ENCODE data around the gene RAET1L.
"Not testable (repeated sequence)": the region's sequence is repeated elsewhere in the genome, so short reads cannot be mapped to it uniquely, and the experiment has no call there.

Gene RAET1L

DNA sequence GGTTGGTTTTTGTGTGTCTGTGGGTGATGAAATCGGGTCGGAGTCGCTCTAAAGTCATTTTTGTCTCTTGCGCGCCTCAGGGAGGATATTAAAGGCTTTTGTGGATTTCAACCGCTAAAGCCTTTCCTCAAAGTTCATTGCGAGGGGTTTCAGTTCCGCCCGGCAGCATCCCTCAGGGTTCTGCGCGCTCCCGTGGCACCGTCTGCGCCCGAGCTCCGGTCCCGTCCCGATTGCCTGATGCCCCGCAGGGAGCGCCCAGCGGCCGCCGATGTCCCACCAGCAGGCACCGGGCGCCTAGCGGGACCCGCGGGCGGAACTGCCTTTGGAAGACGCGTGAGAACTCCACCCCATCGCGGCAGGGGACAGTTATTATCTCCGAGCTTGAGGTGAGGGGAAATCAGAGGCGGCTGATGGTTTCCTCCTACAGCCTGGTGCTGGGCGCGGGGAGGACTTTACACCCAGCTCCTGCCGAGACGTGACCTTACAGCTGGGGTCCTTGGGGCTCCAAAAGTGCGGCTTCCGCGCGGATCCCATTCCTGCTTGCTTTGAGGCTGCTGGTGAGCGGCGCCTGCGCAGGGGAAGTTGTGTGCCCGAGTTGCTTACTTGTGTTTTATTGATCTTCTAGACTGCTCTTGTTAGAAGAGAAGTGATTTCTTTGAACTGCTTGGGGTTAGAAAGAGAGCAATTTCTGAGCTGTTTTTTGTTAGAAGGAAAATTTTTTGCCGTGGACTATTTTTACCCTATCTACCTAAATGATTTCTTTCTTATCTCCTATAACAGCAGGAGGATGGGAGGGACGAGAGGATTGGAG is 34.5 kb downstream of the RAET1L start:
- no peak for DNase-seq

- DNase-seq = no peak
These were observed 35.1 kb downstream of the RAET1L start for GRCh38 chr6:149990212-149990660.

DNA sequence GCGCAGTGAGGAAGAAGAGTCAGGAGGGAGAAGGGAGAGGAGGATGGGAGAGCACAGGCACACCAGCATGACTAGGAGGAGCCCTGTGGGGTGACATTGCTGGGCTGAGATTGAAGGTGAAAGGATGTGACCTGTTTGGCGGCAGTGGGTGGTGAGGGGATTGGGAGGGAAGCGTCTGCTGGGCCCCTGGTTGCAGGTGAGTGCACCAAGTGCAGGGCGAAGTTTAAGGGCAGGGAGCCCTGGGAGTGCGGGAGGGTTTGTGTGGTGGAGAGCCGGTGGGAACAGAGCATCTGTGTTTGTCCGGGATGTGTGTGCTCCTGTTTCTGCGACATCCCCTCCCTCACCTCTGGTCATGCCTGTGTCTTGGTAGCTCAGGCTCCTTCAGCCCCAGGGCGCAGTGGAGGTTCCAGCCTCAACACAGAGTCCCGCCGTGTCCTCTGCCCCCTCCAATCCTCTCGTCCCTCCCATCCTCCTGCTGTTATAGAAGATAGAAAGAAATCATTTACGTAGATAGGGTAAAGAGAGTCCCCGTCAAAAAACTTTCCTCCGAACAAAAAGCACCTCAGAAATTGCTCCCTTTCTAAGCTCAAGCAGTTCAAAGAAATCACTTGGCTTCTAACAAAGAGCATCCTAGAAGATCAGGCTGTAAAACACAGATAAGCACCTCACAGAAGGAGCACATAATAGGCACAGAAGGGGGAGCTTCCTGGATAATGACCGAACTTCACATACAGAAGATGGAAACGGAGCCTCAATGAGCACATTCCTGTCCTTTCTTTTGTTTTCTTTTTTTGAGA is 36.6 kb downstream of the RAET1L start:
- no peak for DNase-seq

- no peak for DNase-seq
These were observed 37.7 kb downstream of the RAET1L start for GRCh38 chr6:149987602-149988107.

- no peak for DNase-seq
These were observed 39.8 kb downstream of the RAET1L start for GRCh38 chr6:149985481-149985937.

- no peak for DNase-seq
These were observed 40.6 kb downstream of the RAET1L start for GRCh38 chr6:149984773-149985172.

DNA sequence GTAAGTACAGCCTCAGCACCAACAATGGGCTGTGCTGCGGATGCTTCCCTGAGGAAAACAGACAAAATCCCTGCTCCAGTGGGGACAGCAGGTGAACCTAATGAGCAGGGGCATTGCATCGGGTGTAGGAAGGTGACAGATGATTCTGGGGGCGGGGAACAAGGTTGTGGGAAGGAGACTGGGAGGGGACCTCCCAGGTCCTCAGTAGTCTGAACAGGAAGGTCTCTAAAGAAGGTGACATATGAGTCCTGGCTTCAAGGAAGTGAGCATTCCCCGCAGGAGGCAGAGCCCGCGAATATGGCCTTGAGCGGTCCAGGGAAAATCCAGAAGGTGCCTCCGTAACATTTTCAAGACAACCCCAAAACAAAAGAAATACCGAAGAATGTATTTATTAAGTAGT is 42.2 kb downstream of the RAET1L start:
- no peak for DNase-seq

DNA sequence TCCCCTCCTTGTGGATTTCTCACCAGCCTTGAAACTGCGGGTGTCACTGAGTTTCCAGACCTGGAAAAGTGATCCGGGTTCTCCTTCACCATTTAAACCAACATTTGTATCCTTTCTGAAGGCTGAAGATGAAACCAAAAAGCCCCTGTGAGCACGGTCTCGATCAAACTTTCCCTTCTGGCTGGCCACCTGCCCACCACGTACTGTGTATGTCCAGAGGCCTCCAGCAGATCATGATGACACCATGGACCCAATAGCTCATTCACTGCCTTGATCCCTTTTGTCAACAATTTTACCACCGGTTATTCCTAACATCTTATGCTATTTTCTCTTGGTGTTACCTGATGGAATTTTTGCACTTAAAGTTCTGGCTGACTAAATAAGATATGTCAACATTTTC is 46.0 kb downstream of the RAET1L start:
- DNase-seq = no peak

- DNase-seq = no peak
These were observed 46.7 kb downstream of the RAET1L start for GRCh38 chr6:149978610-149979009.

DNA sequence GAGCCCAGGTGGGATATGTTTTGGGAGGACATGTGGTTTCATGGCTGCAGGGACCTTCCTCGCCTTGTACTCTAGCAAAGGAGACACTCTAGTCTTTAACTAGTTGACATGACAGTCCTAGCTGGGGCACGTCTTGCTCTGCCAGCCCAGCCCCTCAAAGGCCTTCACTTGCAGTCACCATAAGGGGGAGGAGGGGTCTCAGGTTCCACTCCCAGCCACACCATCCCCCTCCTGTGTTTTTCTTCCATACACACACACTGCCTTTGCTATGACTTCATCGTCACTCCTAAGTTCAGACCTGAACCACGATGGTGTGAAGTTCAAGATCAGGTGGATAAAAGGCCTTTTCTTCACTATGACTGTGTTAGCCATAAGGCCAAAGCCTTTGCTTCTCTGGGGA is 48.1 kb downstream of the RAET1L start:
- no peak for DNase-seq

- DNase-seq = no peak
These were observed 49.9 kb downstream of the RAET1L start for GRCh38 chr6:149975400-149975799.

- no peak for DNase-seq
These were observed 50.5 kb downstream of the RAET1L start for GRCh38 chr6:149974825-149975224.

DNA sequence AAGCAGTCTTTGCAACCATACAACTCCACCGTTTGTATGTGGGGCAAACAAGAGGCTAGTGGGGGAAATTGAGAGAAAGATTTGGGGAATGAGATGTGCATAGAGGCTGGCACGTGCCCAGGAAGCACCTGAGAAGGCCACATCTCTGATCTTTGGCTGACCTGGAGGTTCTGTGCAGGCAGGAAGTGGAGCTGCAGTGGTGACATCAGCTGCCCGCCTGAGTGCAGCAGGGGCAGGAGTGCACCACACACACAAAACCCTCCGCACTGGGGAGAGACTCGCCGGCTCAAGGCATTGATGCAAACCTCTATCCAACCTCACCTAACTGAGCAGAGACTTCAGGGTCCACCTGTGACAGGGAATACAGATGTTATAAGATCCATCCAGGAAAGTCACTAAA is 50.9 kb downstream of the RAET1L start:
- not testable (repeated sequence) for DNase-seq

DNA sequence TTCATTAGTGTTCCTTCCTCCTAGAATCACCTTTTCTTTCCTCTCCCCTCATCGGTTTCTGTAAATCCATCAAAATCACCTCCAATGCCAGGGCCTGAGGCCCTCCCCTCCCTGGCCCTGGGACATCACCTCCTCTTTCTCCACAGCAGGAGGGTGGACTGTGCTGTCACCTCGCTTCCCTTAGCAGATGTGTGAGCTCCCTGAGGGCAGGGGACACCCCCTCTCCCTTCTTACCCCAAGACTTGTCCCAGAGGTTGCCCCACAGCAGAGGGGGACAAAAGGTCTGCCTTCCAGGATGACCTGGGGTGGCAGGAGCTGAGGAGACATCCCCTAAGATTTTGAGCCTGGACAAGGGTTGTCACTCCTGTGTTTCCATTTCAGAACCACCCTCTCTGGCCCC is 55.7 kb downstream of the RAET1L start:
- DNase-seq = no peak

GRCh38 chr6:149968909-149969308 is 56.4 kb downstream of the RAET1L start:
- not testable (repeated sequence) for DNase-seq
